ENCODE results near the gene SPINK8. TPM values are rescaled to one million over a fixed set of nuclear protein-coding genes. Genes with fewer than 3 reads are reported as not detected.
"Not testable (repeated sequence)": the region's sequence is repeated elsewhere in the genome, so short reads cannot be mapped to it uniquely, and the experiment has no call there.

The SPINK8 gene
- total RNA-seq, 4 donors from 2014 or later: not detected

- Histone ChIP-seq H3K4me3 (no peak overlapping the region), H3K4me1 (no peaks in the 10 kb centered on the region), H3K27me3 (no peaks in the 10 kb centered on the region), H3K9me3 (no peaks in the 10 kb centered on the region), H3K27ac (replicated peaks in 1 of 4) (no peak overlapping the region), H3K36me3 (no peaks in the 10 kb centered on the region)
- intact Hi-C loops (cut with DNase I): no loop called here
- TF ChIP-seq EP300 (IDR thresholded peaks at IDR 0.05) (no peak), POLR2A (IDR thresholded peaks at IDR 0.05; ENCODE audit: low read depth) (no peak), POLR2AphosphoS5 (IDR thresholded peaks at IDR 0.05) (no peak), CTCF (IDR thresholded peaks at IDR 0.05) (no peak)
- no peak for DNase-seq (ENCODE audit: extremely low spot score)
- 0% methylated on average over 1 of the region's 1 CpG for WGBS
Observed at GRCh38 chr3:48344867-48345507, 11.5 kb upstream of the SPINK8 start.

- TF ChIP-seq POLR2A (IDR thresholded peaks at IDR 0.05; ENCODE audit: low read depth) (no peak), CTCF (IDR thresholded peaks at IDR 0.05) (no peak), POLR2AphosphoS5 (IDR thresholded peaks at IDR 0.05) (no peak), EP300 (IDR thresholded peaks at IDR 0.05) (no peak)
- Histone ChIP-seq H3K9me3 (no peaks in the 10 kb centered on the region), H3K4me3 (no peak overlapping the region), H3K36me3 (no peaks in the 10 kb centered on the region), H3K4me1 (no peaks in the 10 kb centered on the region), H3K27ac (replicated peaks in 1 of 4) (no peak overlapping the region), H3K27me3 (no peaks in the 10 kb centered on the region)
- 93% methylated on average over 8 of the region's 8 CpGs for WGBS
- DNase-seq (ENCODE audit: extremely low spot score): no peak
- intact Hi-C loops (cut with DNase I): no loop called here
Observed at GRCh38 chr3:48343432-48343831, 10.0 kb upstream of the SPINK8 start.

GRCh38 chr3:48338635-48339034 lies 5.2 kb upstream of the SPINK8 start:
- 38% methylated on average over 4 of the region's 4 CpGs for WGBS

GRCh38 chr3:48337536-48337935 lies 4.1 kb upstream of the SPINK8 start:
- H3K27ac ChIP-seq (replicated peaks in 1 of 4); H3K27me3 ChIP-seq; H3K36me3 ChIP-seq; DNase-seq (ENCODE audit: extremely low spot score); H3K4me1 ChIP-seq; H3K9me3 ChIP-seq; H3K4me3 ChIP-seq; intact Hi-C loops (cut with DNase I): not testable (repeated sequence)
- WGBS: 90% methylated on average over 5 of the region's 5 CpGs

More at GRCh38 chr3:48338635-48339034, 5.2 kb upstream of the SPINK8 start:
- Histone ChIP-seq H3K4me3 (no peak overlapping the region), H3K27me3 (no peaks in the 10 kb centered on the region), H3K9me3 (no peaks in the 10 kb centered on the region), H3K27ac (replicated peaks in 1 of 4) (no peak overlapping the region), H3K36me3 (no peaks in the 10 kb centered on the region), H3K4me1 (no peaks in the 10 kb centered on the region)
- TF ChIP-seq EP300 (IDR thresholded peaks at IDR 0.05): no peak
- no peak for TF ChIP-seq POLR2AphosphoS5 (IDR thresholded peaks at IDR 0.05)
- TF ChIP-seq POLR2A (IDR thresholded peaks at IDR 0.05; ENCODE audit: low read depth): no peak
- TF ChIP-seq CTCF (IDR thresholded peaks at IDR 0.05): no peak
- intact Hi-C loops (cut with DNase I): no loop called here
- DNase-seq (ENCODE audit: extremely low spot score): no peak

- H3K36me3 ChIP-seq; H3K4me3 ChIP-seq; H3K27ac ChIP-seq (replicated peaks in 1 of 4); H3K4me1 ChIP-seq; DNase-seq (ENCODE audit: extremely low spot score); H3K27me3 ChIP-seq; H3K9me3 ChIP-seq; intact Hi-C loops (cut with DNase I): not testable (repeated sequence)
- 76% methylated on average over 9 of the region's 9 CpGs for WGBS
Observed at GRCh38 chr3:48335286-48335685, 1.8 kb upstream of the SPINK8 start.

- Histone ChIP-seq H3K9me3 (no peaks in the 10 kb centered on the region), H3K27ac (replicated peaks in 1 of 4) (no peak overlapping the region), H3K4me3 (no peak overlapping the region), H3K27me3 (no peaks in the 10 kb centered on the region), H3K4me1 (no peaks in the 10 kb centered on the region), H3K36me3 (no peaks in the 10 kb centered on the region)
- no peak for TF ChIP-seq EP300 (IDR thresholded peaks at IDR 0.05)
- TF ChIP-seq POLR2AphosphoS5 (IDR thresholded peaks at IDR 0.05): no peak
- TF ChIP-seq POLR2A (IDR thresholded peaks at IDR 0.05; ENCODE audit: low read depth): no peak
- no peak for TF ChIP-seq CTCF (IDR thresholded peaks at IDR 0.05)
- 75% methylated on average over 3 of the region's 3 CpGs for WGBS
- intact Hi-C loops (cut with DNase I): no loop called here
- DNase-seq (ENCODE audit: extremely low spot score): no peak
Observed at GRCh38 chr3:48334605-48335004, 1.1 kb upstream of the SPINK8 start.

GRCh38 chr3:48331706-48332435 lies 1.6 kb downstream of the SPINK8 start:
- H3K27ac ChIP-seq (replicated peaks in 1 of 4); H3K9me3 ChIP-seq; H3K4me3 ChIP-seq; H3K4me1 ChIP-seq; H3K36me3 ChIP-seq; DNase-seq (ENCODE audit: extremely low spot score); H3K27me3 ChIP-seq; intact Hi-C loops (cut with DNase I): not testable (repeated sequence)
- 85% methylated on average over 10 of the region's 10 CpGs for WGBS

All from esophagus muscularis mucosa (tissue), 4 donors.